CD4-positive, alpha-beta memory T cell (primary cell): ENCODE measurements around the gene TMEM119. TPM values are rescaled to one million over a fixed set of nuclear protein-coding genes. Genes with fewer than 3 reads are reported as not detected.

Experiments
- CTCF ChIA-PET: fragments of 350-600 bp; sonication (Branson Sonifier 250); formaldehyde crosslinking; loops from one replicate; lab custom pipeline; 2021; ENCODE audit warnings: inconsistent platforms; ENCODE audit not compliant: partially characterized antibody; lab: Charles Lee
- POLR2A ChIA-PET: fragments of 350-600 bp; sonication (Branson Sonifier 250); formaldehyde crosslinking; loops from one replicate; lab custom pipeline; 2021; ENCODE audit not compliant: partially characterized antibody; lab: Charles Lee
- DNase-seq, 5 donors: peaks; one replicate each; pipeline versions ENCODE4 v3.0.0 to v3.0.0-alpha.2; 2020 to 2022; ENCODE audit warnings: mixed read lengths in 1 of 5
- H3K27ac ChIP-seq: one replicate; pipeline ENCODE4 v1.7.0; 2013; ENCODE audit warnings: low read depth, low read length
- H3K27me3 ChIP-seq: 2 replicates; pipeline ENCODE4 v1.7.0; 2013; ENCODE audit warnings: mild to moderate bottlenecking, low read length, moderate library complexity; ENCODE audit not compliant: insufficient read depth
- H3K36me3 ChIP-seq: 2 replicates; pipeline ENCODE4 v1.7.0; 2013; ENCODE audit warnings: mild to moderate bottlenecking, low read length, moderate library complexity; ENCODE audit not compliant: insufficient read depth
- H3K4me1 ChIP-seq: 2 replicates; pipeline ENCODE4 v1.7.0; 2013; ENCODE audit warnings: mild to moderate bottlenecking, low read length, moderate library complexity; ENCODE audit not compliant: insufficient read depth
- H3K4me3 ChIP-seq, 2 donors: one replicate each; pipeline ENCODE4 v1.7.0; 2013; ENCODE audit warnings: low read length in 2 of 2, mild to moderate bottlenecking in 1 of 2
- H3K9me3 ChIP-seq, 2 donors: one replicate each; pipeline ENCODE4 v1.7.0; 2013; ENCODE audit warnings: low read length in 2 of 2, control low read depth in 1 of 2; ENCODE audit not compliant: control insufficient read depth in 1 of 2
- H3K27ac Mint-ChIP-seq, 7 donors: one replicate each; pipeline ENCODE4 v1.8.0; 2020 to 2021; ENCODE audit warnings: mixed read lengths in 7 of 7, mild to moderate bottlenecking in 6 of 7, inconsistent platforms in 3 of 7, moderate library complexity in 3 of 7
- H3K27me3 Mint-ChIP-seq, 2 donors: one replicate each; pipeline ENCODE4 v1.8.0; 2020 to 2021; ENCODE audit warnings: mixed read lengths in 2 of 2
- H3K36me3 Mint-ChIP-seq, 2 donors: one replicate each; pipeline ENCODE4 v1.8.0; 2020 to 2021; ENCODE audit warnings: mixed read lengths in 2 of 2, inconsistent platforms in 1 of 2, mild to moderate bottlenecking in 1 of 2
- H3K4me1 Mint-ChIP-seq, 4 donors: one replicate each; pipeline ENCODE4 v1.8.0; 2020 to 2021; ENCODE audit warnings: mixed read lengths in 4 of 4, mild to moderate bottlenecking in 1 of 4
- H3K4me3 Mint-ChIP-seq, 8 donors: one replicate each; pipeline ENCODE4 v1.8.0; 2020 to 2021; ENCODE audit warnings: mixed read lengths in 8 of 8, mild to moderate bottlenecking in 7 of 8, moderate library complexity in 6 of 8, inconsistent platforms in 3 of 8
- H3K9me3 Mint-ChIP-seq, 8 donors: one replicate each; pipeline ENCODE4 v1.8.0; 2020 to 2021; ENCODE audit warnings: mixed read lengths in 8 of 8, mild to moderate bottlenecking in 5 of 8, inconsistent platforms in 3 of 8, moderate library complexity in 1 of 8
- intact Hi-C: fragments of 100-400 bp; cut with micrococcal nuclease; formaldehyde crosslinking; loops from one replicate; pipeline ENCODE4 v1.15.1; 2023
- polyA plus RNA-seq, 2 donors: library from polyadenylated mRNA; unstranded; fragments of 300-500 nt; fragmentation: Illumina TruSeq; gene quantifications; one replicate each; pipeline ENCODE4 v1.2.3, GENCODE V29; 2021
- total RNA-seq, 2 experiments: library from RNA; stranded (reverse); gene quantifications; one replicate each; pipeline ENCODE4 v1.2.3, GENCODE V29; 2021

The TMEM119 gene
- total and polyA plus RNA-seq, 4 experiments from 2014 or later, result 0.30 to 0.58 (median 0.42) TPM; not detected in 1

- H3K4me1 ChIP-seq, result peaks cover 14% of the 10 kb centered on the region
- H3K27me3 ChIP-seq, result no peaks in the 10 kb centered on the region
- Mint-ChIP-seq H3K4me1 (peaks cover 18 to 44% (median 25%) of the 10 kb centered on the region in 4 donors), H3K27ac (no peak overlapping the region), H3K36me3 (no peaks in the 10 kb centered on the region), H3K9me3 (no peaks in the 10 kb centered on the region), H3K27me3 (no peaks in the 10 kb centered on the region), H3K4me3 (no peak overlapping the region)
- ChIA-PET POLR2A (no interaction called here), CTCF (no interaction called here)
- no peaks in the 10 kb centered on the region for H3K9me3 ChIP-seq
- no peak overlapping the region for H3K27ac ChIP-seq
- no peaks in the 10 kb centered on the region for H3K36me3 ChIP-seq
- no peak overlapping the region for H3K4me3 ChIP-seq
- DNase-seq, result no peak
- intact Hi-C loops, result no loop called here
Observed at GRCh38 chr12:108642899-108643654, 45.2 kb upstream of the TMEM119 start.

- POLR2A ChIA-PET, result interaction anchor here (1.0 kb wide), 1 partner anchor 9 kb away, joined by 3 read pairs; no protein-coding TSS in a partner anchor
- Mint-ChIP-seq H3K36me3 (no peaks in the 10 kb centered on the region), H3K4me1 (peaks cover 18 to 47% (median 26%) of the 10 kb centered on the region in 4 donors), H3K9me3 (no peaks in the 10 kb centered on the region), H3K4me3 (no peak overlapping the region), H3K27me3 (no peaks in the 10 kb centered on the region), H3K27ac (peak overlapping the region in 2 of 7 donors; percentile 31 to 61)
- no peak overlapping the region for H3K27ac ChIP-seq
- no peak for DNase-seq
- H3K4me1 ChIP-seq, result peaks cover 18% of the 10 kb centered on the region
- H3K9me3 ChIP-seq, result no peaks in the 10 kb centered on the region
- intact Hi-C loops, result no loop called here
- no peaks in the 10 kb centered on the region for H3K36me3 ChIP-seq
- H3K4me3 ChIP-seq, result no peak overlapping the region
- no peaks in the 10 kb centered on the region for H3K27me3 ChIP-seq
- CTCF ChIA-PET, result interaction anchor here (17.5 kb wide), 1 partner anchor 26 kb away, joined by 463 read pairs; no protein-coding TSS in a partner anchor
Observed at GRCh38 chr12:108642269-108642870, 44.5 kb upstream of the TMEM119 start.

GRCh38 chr12:108641446-108642268 is 43.8 kb upstream of the TMEM119 start:
- intact Hi-C loops, result no loop called here
- Mint-ChIP-seq H3K27ac (peak overlapping the region in 3 of 7 donors; percentile 31 to 61 (median 54)), H3K4me1 (peaks cover 17 to 50% (median 25%) of the 10 kb centered on the region in 4 donors), H3K4me3 (no peak overlapping the region), H3K9me3 (no peaks in the 10 kb centered on the region), H3K36me3 (no peaks in the 10 kb centered on the region), H3K27me3 (no peaks in the 10 kb centered on the region)
- Histone ChIP-seq H3K4me3 (no peak overlapping the region), H3K27ac (no peak overlapping the region), H3K9me3 (no peaks in the 10 kb centered on the region), H3K27me3 (no peaks in the 10 kb centered on the region), H3K4me1 (peaks cover 24% of the 10 kb centered on the region), H3K36me3 (no peaks in the 10 kb centered on the region)
- ChIA-PET POLR2A (interaction anchor here (1.0 to 1.5 kb wide), 2 partner anchors 9 to 12 kb away, joined by 3 read pairs; no protein-coding TSS in a partner anchor), CTCF (interaction anchor here (0.8 to 17.5 kb wide), 3 partner anchors 22 to 163 kb away, joined by 3 to 463 read pairs (median 5); no protein-coding TSS in a partner anchor)
- no peak for DNase-seq

- H3K9me3 ChIP-seq, result no peaks in the 10 kb centered on the region
- H3K36me3 Mint-ChIP-seq, result no peaks in the 10 kb centered on the region
- DNase-seq, result no peak
- H3K4me3 Mint-ChIP-seq, result no peak overlapping the region
- no peak overlapping the region for H3K27ac ChIP-seq
- CTCF ChIA-PET, result interaction anchor here (0.8 to 17.5 kb wide), 5 partner anchors 11 to 164 kb away, joined by 3 to 463 read pairs (median 7); no protein-coding TSS in a partner anchor
- peak overlapping the region in 3 of 7 donors; percentile 42 to 60 (median 59) for H3K27ac Mint-ChIP-seq
- no peak overlapping the region for H3K4me3 ChIP-seq
- H3K4me1 Mint-ChIP-seq, result peaks cover 16 to 49% (median 24%) of the 10 kb centered on the region in 4 donors
- POLR2A ChIA-PET, result interaction anchor here (1.0 to 1.5 kb wide), 2 partner anchors 8 to 12 kb away, joined by 3 read pairs; no protein-coding TSS in a partner anchor
- peaks cover 27% of the 10 kb centered on the region for H3K4me1 ChIP-seq
- no peaks in the 10 kb centered on the region for H3K27me3 ChIP-seq
- no peaks in the 10 kb centered on the region for H3K9me3 Mint-ChIP-seq
- intact Hi-C loops, result no loop called here
- no peaks in the 10 kb centered on the region for H3K27me3 Mint-ChIP-seq
- no peaks in the 10 kb centered on the region for H3K36me3 ChIP-seq
Observed at GRCh38 chr12:108640802-108641445, 43.0 kb upstream of the TMEM119 start.

GRCh38 chr12:108638997-108639822 is 41.3 kb upstream of the TMEM119 start:
- Mint-ChIP-seq H3K36me3 (no peaks in the 10 kb centered on the region), H3K27ac (peak overlapping the region in 3 of 7 donors; percentile 3 to 79 (median 23)), H3K27me3 (no peaks in the 10 kb centered on the region), H3K4me3 (peak overlapping the region in 1 of 8 donors; percentile 12), H3K4me1 (peaks cover 18 to 51% (median 27%) of the 10 kb centered on the region in 4 donors), H3K9me3 (no peaks in the 10 kb centered on the region)
- intact Hi-C loops, result loop anchor here (10.0 kb wide), 1 partner anchor 456 kb away; the partner anchor contains the start of genes ALKBH2 and UNG
- Histone ChIP-seq H3K9me3 (no peaks in the 10 kb centered on the region), H3K27ac (no peak overlapping the region), H3K27me3 (no peaks in the 10 kb centered on the region), H3K4me3 (no peak overlapping the region), H3K36me3 (no peaks in the 10 kb centered on the region), H3K4me1 (peaks cover 33% of the 10 kb centered on the region)
- POLR2A ChIA-PET, result interaction anchor here (1.0 to 10.9 kb wide), 4 partner anchors 11 to 73 kb away, joined by 3 to 245 read pairs (median 10); partner anchors contain the start of genes ISCU and SART3
- DNase-seq, result no peak
- CTCF ChIA-PET, result interaction anchor here (1.0 to 17.5 kb wide), 5 partner anchors 12 to 163 kb away, joined by 3 to 463 read pairs (median 7); no protein-coding TSS in a partner anchor
